ENCODE measurements around the gene WNT5B.

- TF ChIP-seq MAX (IDR thresholded peaks at IDR 0.05) (peak; percentile 60), SP2 (IDR thresholded peaks at IDR 0.05; ENCODE audit: low read length) (no peak), JUND (IDR thresholded peaks at IDR 0.05; ENCODE audit: low read length) (no peak), SIN3A (conservative IDR thresholded peaks at IDR 0.05 in 1 of 2, IDR thresholded peaks at IDR 0.05 in 1 of 2; ENCODE audit: low read depth in 1 of 2, low read length in 2 of 2) (no peak), CTCF (IDR thresholded peaks at IDR 0.05; ENCODE audit: control extremely low read depth in 1 of 3, insufficient read depth in 1 of 3, low read depth in 1 of 3, low read length in 3 of 3) (no peak), TCF12 (IDR thresholded peaks at IDR 0.05; ENCODE audit: low read depth, low read length) (no peak)
Observed at GRCh38 chr12:1639538-1639937, 10.5 kb downstream of the WNT5B start.

All from H1 (cell line).